ENCODE measurements around the gene GPC1. TPM values are rescaled to one million over a fixed set of nuclear protein-coding genes. Genes with fewer than 3 reads are reported as not detected.

The GPC1 gene
- total and polyA plus RNA-seq, 2 of the 4 experiments (the other 2 are of a cell fraction) = 16.0 to 211 TPM

GRCh38 chr2:240499309-240500301 is 64.1 kb downstream of the GPC1 start:
- Histone ChIP-seq H3K27ac (ENCODE audit: insufficient read depth, low read length) (no peak overlapping the region), H2AK9ac (replicated peaks; ENCODE audit: low read depth, low read length, poor library complexity) (no peak overlapping the region), H4K5ac (ENCODE audit: low read depth, low read length) (no peak overlapping the region), H3K9me1 (ENCODE audit: insufficient read depth, low read length) (peaks cover 8% of the 10 kb centered on the region; the same call in 1 of the 2 replicates), H4K91ac (ENCODE audit: insufficient read depth, low read depth, low read length) (no peak overlapping the region), H3K79me1 (ENCODE audit: low read depth in 1 of 2, low read length in 2 of 2) (no peaks in the 10 kb centered on the region), H2BK15ac (ENCODE audit: low read depth, low read length) (no peak overlapping the region), H2BK5ac (ENCODE audit: low read depth, low read length, poor library complexity, severe bottlenecking) (no peak overlapping the region), H3K9ac (ENCODE audit: low read depth, low read length) (no peak overlapping the region), H2AK5ac (ENCODE audit: low read depth, low read length) (no peak overlapping the region), H3K27me3 (ENCODE audit: control insufficient read depth, insufficient read depth, low read length) (no peaks in the 10 kb centered on the region), H3K14ac (replicated peaks; ENCODE audit: low read depth, low read length) (no peak overlapping the region), H3K36me3 (ENCODE audit: control insufficient read depth, insufficient read depth, low read length) (peaks cover 2% of the 10 kb centered on the region), H4K20me1 (ENCODE audit: insufficient read depth, low read length) (no peaks in the 10 kb centered on the region; the same call in 1 of the 2 replicates), H3K23ac (ENCODE audit: low read depth, low read length) (no peak overlapping the region), H3K18ac (ENCODE audit: low read depth, low read length) (no peak overlapping the region), H2BK120ac (ENCODE audit: low read depth, low read length) (no peak overlapping the region), H4K8ac (ENCODE audit: low read depth in 2 of 2, low read length in 2 of 2) (no peak overlapping the region), H3K4me3 (ENCODE audit: insufficient read depth, low read depth, low read length) (no peak overlapping the region), H3K4ac (ENCODE audit: low read depth, low read length) (no peak overlapping the region), H2AFZ (replicated peaks; ENCODE audit: low read length, poor library complexity) (no peak overlapping the region), H3K56ac (ENCODE audit: extremely low read depth, insufficient read depth, low read length) (no peak overlapping the region), H2BK20ac (ENCODE audit: low read depth, low read length) (no peak overlapping the region), H3K4me2 (ENCODE audit: low read depth, low read length) (no peak overlapping the region), H3K9me3 (ENCODE audit: control insufficient read depth, insufficient read depth, low read length) (no peaks in the 10 kb centered on the region), H3K4me1 (ENCODE audit: control insufficient read depth, insufficient read depth, low read length) (no peaks in the 10 kb centered on the region)
- in situ Hi-C loops (cut with MboI; ENCODE audit: low sequenced_read_pairs) (loop anchor here (10.0 kb wide), 1 partner anchor 345 kb away; no protein-coding TSS in a partner anchor), intact Hi-C loops (cut with micrococcal nuclease) (no loop called here), dilution Hi-C loops (cut with HindIII; ENCODE audit: low sequenced_read_pairs, unreplicated experiment) (no loop called here)
- ChIA-PET CTCF (no interaction called here), POLR2A (ENCODE audit: unreplicated experiment) (no interaction called here)
- ATAC-seq (ENCODE audit: low read depth) (no peak), DNase-seq (no peak)
- no peak for TF ChIP-seq MXI1 (IDR thresholded peaks at IDR 0.05; ENCODE audit: borderline replicate concordance, low read depth, low read length)
- no peak for TF ChIP-seq CTCF (conservative IDR thresholded peaks at IDR 0.05; ENCODE audit: low read depth, low read length)
- TF ChIP-seq SMC3 (IDR thresholded peaks at IDR 0.05; ENCODE audit: low read depth, low read length) = no peak
- TF ChIP-seq RCOR1 (IDR thresholded peaks at IDR 0.05; ENCODE audit: insufficient replicate concordance, low read length) = no peak
- TF ChIP-seq RAD21 (IDR thresholded peaks at IDR 0.05; ENCODE audit: low read length) = no peak
- no peak for TF ChIP-seq FOS (IDR thresholded peaks at IDR 0.05; ENCODE audit: low read depth, low read length)
- no peak for TF ChIP-seq RFX5 (IDR thresholded peaks at IDR 0.05; ENCODE audit: low read depth, low read length)
- TF ChIP-seq USF2 (IDR thresholded peaks at IDR 0.05; ENCODE audit: low read depth, low read length) = no peak
- TF ChIP-seq CEBPB (IDR thresholded peaks at IDR 0.05; ENCODE audit: low read depth, low read length) = no peak
- no peak for TF ChIP-seq ELK1 (IDR thresholded peaks at IDR 0.05; ENCODE audit: borderline replicate concordance, low read depth, low read length)
- no peak for TF ChIP-seq MAZ (IDR thresholded peaks at IDR 0.05; ENCODE audit: borderline replicate concordance, low read depth, low read length)
- 96% methylated on average over 13 of the region's 32 CpGs; no CpG with 5 or more reads in 1 of the 2 experiments for WGBS, 2 experiments (ENCODE audit: extremely low coverage in 2 of 2, insufficient read length in 1 of 2)
- no TSS peak for BruUV-seq (replicated peaks)
